Measurements from ENCODE around the gene CCL4.
"Not testable (repeated sequence)": the region's sequence is repeated elsewhere in the genome, so short reads cannot be mapped to it uniquely, and the experiment has no call there.

Gene CCL4

DNA sequence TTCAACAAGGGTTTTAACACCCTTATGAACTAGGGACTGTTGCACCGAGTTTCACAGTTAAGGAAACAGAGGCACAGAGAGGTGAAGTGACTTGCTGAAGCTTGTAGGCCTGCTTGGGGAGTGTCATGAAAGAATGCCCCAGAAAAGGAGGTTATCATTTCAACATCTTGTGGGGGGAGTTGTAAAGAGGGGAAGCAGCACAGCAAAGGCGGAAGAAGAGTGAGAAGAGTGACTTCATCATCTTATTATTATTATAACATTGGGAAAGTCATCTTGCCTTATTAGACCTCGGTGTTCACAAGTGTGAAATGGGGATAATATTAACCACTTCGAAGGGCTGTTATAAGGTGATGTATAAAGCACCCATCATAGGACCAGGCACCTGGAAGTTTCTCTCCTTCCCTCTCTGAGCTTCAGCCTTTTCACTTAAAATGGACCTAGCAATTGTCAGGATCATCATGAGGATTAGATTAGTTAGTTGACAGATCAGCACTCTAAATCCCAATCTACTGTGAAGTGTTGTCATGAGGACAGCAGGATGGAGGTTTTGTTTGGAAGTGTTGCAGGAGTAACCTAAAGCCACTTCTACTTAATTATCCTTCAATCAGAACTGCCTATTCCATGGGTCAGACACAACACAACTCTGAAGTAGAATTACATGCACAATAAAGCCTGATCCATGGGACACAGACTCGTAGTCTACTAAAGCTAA is 2.3 kb downstream of the CCL4 start:
- no peaks in the 10 kb centered on the region for H3K9me3 ChIP-seq (replicated peaks; ENCODE audit: insufficient read depth, low read length)
- no peaks in the 10 kb centered on the region for H3K9me2 ChIP-seq (replicated peaks; ENCODE audit: insufficient read depth, low read length)
- no peaks in the 10 kb centered on the region for H3K79me2 ChIP-seq (ENCODE audit: low read length)
- no peaks in the 10 kb centered on the region for H4K20me1 ChIP-seq (ENCODE audit: insufficient read depth, low read length)
- no peak overlapping the region for H3K9ac ChIP-seq (ENCODE audit: low read length)
- DNase-seq = no peak
- TF ChIP-seq, protein P1, sequence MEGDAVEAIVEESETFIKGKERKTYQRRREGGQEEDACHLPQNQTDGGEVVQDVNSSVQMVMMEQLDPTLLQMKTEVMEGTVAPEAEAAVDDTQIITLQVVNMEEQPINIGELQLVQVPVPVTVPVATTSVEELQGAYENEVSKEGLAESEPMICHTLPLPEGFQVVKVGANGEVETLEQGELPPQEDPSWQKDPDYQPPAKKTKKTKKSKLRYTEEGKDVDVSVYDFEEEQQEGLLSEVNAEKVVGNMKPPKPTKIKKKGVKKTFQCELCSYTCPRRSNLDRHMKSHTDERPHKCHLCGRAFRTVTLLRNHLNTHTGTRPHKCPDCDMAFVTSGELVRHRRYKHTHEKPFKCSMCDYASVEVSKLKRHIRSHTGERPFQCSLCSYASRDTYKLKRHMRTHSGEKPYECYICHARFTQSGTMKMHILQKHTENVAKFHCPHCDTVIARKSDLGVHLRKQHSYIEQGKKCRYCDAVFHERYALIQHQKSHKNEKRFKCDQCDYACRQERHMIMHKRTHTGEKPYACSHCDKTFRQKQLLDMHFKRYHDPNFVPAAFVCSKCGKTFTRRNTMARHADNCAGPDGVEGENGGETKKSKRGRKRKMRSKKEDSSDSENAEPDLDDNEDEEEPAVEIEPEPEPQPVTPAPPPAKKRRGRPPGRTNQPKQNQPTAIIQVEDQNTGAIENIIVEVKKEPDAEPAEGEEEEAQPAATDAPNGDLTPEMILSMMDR (IDR thresholded peaks at IDR 0.05; ENCODE audit: low read length) = no peak
- no peak for TF ChIP-seq EZH2 (optimal IDR thresholded peaks at IDR 0.05; ENCODE audit: low read depth, low read length)
- no peak for TF ChIP-seq EZH2phosphoT487 (IDR thresholded peaks at IDR 0.05; ENCODE audit: low read length)
- H3K27ac ChIP-seq (ENCODE audit: low read length) = no peak overlapping the region
- H3K27me3 ChIP-seq (replicated peaks; ENCODE audit: insufficient read depth, low read length) = no peaks in the 10 kb centered on the region
- no peak overlapping the region for H3K4me3 ChIP-seq (ENCODE audit: low read length)
- peaks cover 24% of the 10 kb centered on the region for H3K4me1 ChIP-seq (ENCODE audit: low read length)
- no peak overlapping the region for H3K4me2 ChIP-seq (ENCODE audit: low read depth, low read length)
- H3F3A ChIP-seq (ENCODE audit: insufficient read depth, low read length) = peaks cover 14% of the 10 kb centered on the region
- H3K36me3 ChIP-seq (replicated peaks; ENCODE audit: insufficient read depth, low read length) = no peaks in the 10 kb centered on the region
- H2AFZ ChIP-seq (ENCODE audit: low read length) = no peak overlapping the region

GRCh38 chr17:36106493-36106835 is 2.8 kb downstream of the CCL4 start:
- Histone ChIP-seq H3K4me1 (ENCODE audit: low read length) (peaks cover 24% of the 10 kb centered on the region), H3K4me2 (ENCODE audit: low read depth, low read length) (no peak overlapping the region), H3K27me3 (replicated peaks; ENCODE audit: insufficient read depth, low read length) (no peaks in the 10 kb centered on the region), H3K36me3 (replicated peaks; ENCODE audit: insufficient read depth, low read length) (no peaks in the 10 kb centered on the region), H3K9ac (ENCODE audit: low read length) (no peak overlapping the region), H3K9me2 (replicated peaks; ENCODE audit: insufficient read depth, low read length) (no peaks in the 10 kb centered on the region), H3K4me3 (ENCODE audit: low read length) (no peak overlapping the region), H3K9me3 (replicated peaks; ENCODE audit: insufficient read depth, low read length) (no peaks in the 10 kb centered on the region), H4K20me1 (ENCODE audit: insufficient read depth, low read length) (no peaks in the 10 kb centered on the region), H3K27ac (ENCODE audit: low read length) (no peak overlapping the region), H3K79me2 (ENCODE audit: low read length) (no peaks in the 10 kb centered on the region), H3F3A (ENCODE audit: insufficient read depth, low read length) (peaks cover 14% of the 10 kb centered on the region), H2AFZ (ENCODE audit: low read length) (no peak overlapping the region)
- no peak for TF ChIP-seq EZH2 (optimal IDR thresholded peaks at IDR 0.05; ENCODE audit: low read depth, low read length)
- TF ChIP-seq, protein P1 (IDR thresholded peaks at IDR 0.05; ENCODE audit: low read length) = no peak
- no peak for TF ChIP-seq EZH2phosphoT487 (IDR thresholded peaks at IDR 0.05; ENCODE audit: low read length)
- DNase-seq = no peak

DNA sequence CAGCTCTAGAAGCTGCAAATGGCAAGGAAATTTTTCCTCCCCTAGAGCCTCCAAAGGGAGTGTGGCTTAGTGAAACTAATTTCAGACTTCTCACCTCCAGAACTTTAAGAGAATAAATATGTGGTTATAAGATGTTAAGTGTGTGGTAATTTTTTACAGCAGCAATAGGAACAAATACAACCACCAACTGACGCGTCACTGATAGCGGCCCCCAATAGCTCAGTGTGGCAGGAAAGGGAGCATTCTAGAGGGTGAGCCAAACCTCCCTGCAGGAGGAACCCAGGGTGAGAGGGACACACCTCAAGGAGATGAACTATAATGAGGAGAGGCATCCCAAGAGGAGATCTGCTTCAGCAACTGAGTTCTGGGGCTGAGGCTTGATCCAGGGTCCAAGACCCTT is 4.0 kb downstream of the CCL4 start:
- H4K20me1 ChIP-seq (ENCODE audit: insufficient read depth, low read length) = no peaks in the 10 kb centered on the region
- H3K9me3 ChIP-seq (replicated peaks; ENCODE audit: insufficient read depth, low read length) = no peaks in the 10 kb centered on the region
- H3K4me2 ChIP-seq (ENCODE audit: low read depth, low read length) = no peak overlapping the region
- no peaks in the 10 kb centered on the region for H3K9me2 ChIP-seq (replicated peaks; ENCODE audit: insufficient read depth, low read length)
- H3K4me3 ChIP-seq (ENCODE audit: low read length) = no peak overlapping the region
- H3K9ac ChIP-seq (ENCODE audit: low read length) = no peak overlapping the region
- no peaks in the 10 kb centered on the region for H3K79me2 ChIP-seq (ENCODE audit: low read length)
- no peak overlapping the region for H2AFZ ChIP-seq (ENCODE audit: low read length)
- no peak for DNase-seq
- H3F3A ChIP-seq (ENCODE audit: insufficient read depth, low read length) = peaks cover 10% of the 10 kb centered on the region
- peaks cover 18% of the 10 kb centered on the region for H3K4me1 ChIP-seq (ENCODE audit: low read length)
- H3K27ac ChIP-seq (ENCODE audit: low read length) = no peak overlapping the region
- no peak for TF ChIP-seq EZH2 (optimal IDR thresholded peaks at IDR 0.05; ENCODE audit: low read depth, low read length)
- TF ChIP-seq EZH2phosphoT487 (IDR thresholded peaks at IDR 0.05; ENCODE audit: low read length) = no peak
- TF ChIP-seq, protein P1 (IDR thresholded peaks at IDR 0.05; ENCODE audit: low read length) = no peak
- H3K27me3 ChIP-seq (replicated peaks; ENCODE audit: insufficient read depth, low read length) = no peaks in the 10 kb centered on the region
- H3K36me3 ChIP-seq (replicated peaks; ENCODE audit: insufficient read depth, low read length) = no peaks in the 10 kb centered on the region

DNA sequence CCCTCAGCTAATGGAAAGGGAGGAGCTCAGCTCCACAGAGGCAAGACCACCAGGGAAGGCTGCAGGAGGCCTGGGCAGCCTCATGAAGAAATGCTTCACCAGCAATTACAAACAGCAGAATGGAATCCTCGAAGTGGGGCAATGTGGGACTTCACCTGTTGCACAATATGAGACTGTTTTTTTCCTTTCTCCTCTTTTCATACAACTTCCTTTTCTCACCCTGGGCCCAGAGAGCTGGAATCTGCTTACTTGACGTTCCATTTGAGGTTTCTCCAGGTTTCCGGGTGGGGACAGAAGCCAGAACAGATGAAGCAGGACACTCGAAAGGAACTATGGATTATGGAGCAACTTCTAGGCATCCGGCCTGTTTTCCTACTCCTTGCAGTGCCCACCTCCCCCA is 4.6 kb downstream of the CCL4 start:
- H3K4me1 ChIP-seq (ENCODE audit: low read length) = peaks cover 12% of the 10 kb centered on the region
- not testable (repeated sequence) for H3K9me3 ChIP-seq (replicated peaks; ENCODE audit: insufficient read depth, low read length); H3F3A ChIP-seq (ENCODE audit: insufficient read depth, low read length); H3K9me2 ChIP-seq (replicated peaks; ENCODE audit: insufficient read depth, low read length); H4K20me1 ChIP-seq (ENCODE audit: insufficient read depth, low read length); H2AFZ ChIP-seq (ENCODE audit: low read length); DNase-seq; H3K27ac ChIP-seq (ENCODE audit: low read length); H3K4me2 ChIP-seq (ENCODE audit: low read depth, low read length); H3K4me3 ChIP-seq (ENCODE audit: low read length); H3K36me3 ChIP-seq (replicated peaks; ENCODE audit: insufficient read depth, low read length); H3K27me3 ChIP-seq (replicated peaks; ENCODE audit: insufficient read depth, low read length); H3K9ac ChIP-seq (ENCODE audit: low read length); H3K79me2 ChIP-seq (ENCODE audit: low read length)
